GM23338 (cell line): ENCODE data around the gene HEPACAM. TPM values are rescaled to one million over a fixed set of nuclear protein-coding genes. Genes with fewer than 3 reads are reported as not detected.

Experiments
- ATAC-seq: fragments of 200-7000 bp; cut with Tn5 transposase; 3 replicates; pipeline ENCODE4 v1.9.1; 2020
- DNase-seq: peaks from one replicate; pipeline ENCODE4 v3.0.0-alpha.2; 2015; ENCODE audit warnings: low spot score
- H2AFZ ChIP-seq: fragments of 200-600 bp; sonication (generic); 2 replicates; pipeline ENCODE4 v1.8.0; 2016; ENCODE audit warnings: antibody characterized with exemption, mild to moderate bottlenecking, moderate library complexity
- H3F3A ChIP-seq: fragments of 200-600 bp; sonication (generic); replicated peaks from 2 replicates; pipeline ENCODE4 v1.8.0; 2017; ENCODE audit warnings: antibody characterized with exemption, mixed run types, low read depth
- H3K27ac ChIP-seq: fragments of 200-600 bp; sonication (generic); 2 replicates; pipeline ENCODE4 v1.6.1; 2016; ENCODE audit warnings: low read depth
- H3K27me3 ChIP-seq: fragments of 200-600 bp; sonication (generic); 2 replicates; pipeline ENCODE4 v1.8.0; 2016; ENCODE audit warnings: mild to moderate bottlenecking, mixed run types, moderate library complexity; ENCODE audit not compliant: insufficient read depth
- H3K36me3 ChIP-seq: fragments of 200-600 bp; sonication (generic); 2 replicates; pipeline ENCODE4 v1.8.0; 2016; ENCODE audit warnings: mild to moderate bottlenecking; ENCODE audit not compliant: insufficient read depth
- H3K4me1 ChIP-seq: fragments of 200-600 bp; sonication (generic); 2 replicates; pipeline ENCODE4 v1.8.0; 2016; ENCODE audit warnings: mild to moderate bottlenecking, moderate library complexity; ENCODE audit not compliant: insufficient read depth
- H3K4me2 ChIP-seq: fragments of 200-600 bp; sonication (generic); 2 replicates; pipeline ENCODE4 v1.7.1; 2017; ENCODE audit warnings: mixed run types
- H3K4me3 ChIP-seq: fragments of 200-600 bp; sonication (generic); 2 replicates; pipeline ENCODE4 v1.6.1; 2016; ENCODE audit warnings: mixed run types
- H3K79me2 ChIP-seq: fragments of 200-600 bp; sonication (generic); replicated peaks from 2 replicates; pipeline ENCODE4 v1.8.0; 2017; ENCODE audit warnings: mild to moderate bottlenecking; ENCODE audit not compliant: insufficient read depth
- H3K9me2 ChIP-seq: fragments of 200-600 bp; sonication (generic); 2 replicates; pipeline ENCODE4 v1.8.0; 2017; ENCODE audit not compliant: insufficient read depth
- H4K20me1 ChIP-seq: fragments of 200-600 bp; sonication (generic); replicated peaks from 2 replicates; pipeline ENCODE4 v1.8.0; 2017; ENCODE audit warnings: mild to moderate bottlenecking; ENCODE audit not compliant: insufficient read depth
- H3K27ac Mint-ChIP-seq: 2 replicates; pipeline ENCODE4 v1.8.0; 2020; ENCODE audit warnings: inconsistent platforms, mild to moderate bottlenecking, moderate library complexity, mixed read lengths
- H3K27me3 Mint-ChIP-seq: 3 replicates; pipeline ENCODE4 v1.8.0; 2022; ENCODE audit warnings: low read depth, mild to moderate bottlenecking, moderate library complexity, mixed read lengths, inconsistent platforms; ENCODE audit not compliant: insufficient read depth, poor library complexity
- H3K36me3 Mint-ChIP-seq: 3 replicates; pipeline ENCODE4 v1.8.0; 2021; ENCODE audit warnings: low read depth, mild to moderate bottlenecking, inconsistent platforms, moderate library complexity, mixed read lengths
- H3K4me1 Mint-ChIP-seq: 3 replicates; pipeline ENCODE4 v1.8.0; 2020; ENCODE audit warnings: mild to moderate bottlenecking, inconsistent platforms, mixed read lengths
- H3K4me3 Mint-ChIP-seq: 3 replicates; pipeline ENCODE4 v1.8.0; 2021; ENCODE audit warnings: moderate library complexity, mild to moderate bottlenecking, inconsistent platforms, mixed read lengths
- H3K9me3 Mint-ChIP-seq: 3 replicates; pipeline ENCODE4 v1.8.0; 2020; ENCODE audit warnings: moderate library complexity, mild to moderate bottlenecking, inconsistent platforms, mixed read lengths
- CREB1 ChIP-seq: fragments of 250-450 bp; sonication (Bioruptor Pico); IDR thresholded peaks from 2 replicates; pipeline ENCODE4 v1.5.0; 2020; ENCODE audit warnings: low read depth, mild to moderate bottlenecking, moderate library complexity
- EZH2 ChIP-seq: fragments of 200-600 bp; sonication (generic); IDR thresholded peaks from one replicate; pipeline ENCODE4 v1.8.0; 2017; ENCODE audit warnings: antibody characterized with exemption, mild to moderate bottlenecking, low read depth; ENCODE audit not compliant: unreplicated experiment
- EZH2phosphoT487 ChIP-seq: fragments of 200-600 bp; sonication (generic); IDR thresholded peaks from one replicate; pipeline ENCODE4 v1.8.1; 2018; ENCODE audit warnings: antibody characterized with exemption; ENCODE audit not compliant: unreplicated experiment
- JUNB ChIP-seq: IDR thresholded peaks from one replicate; pipeline ENCODE4 v1.6.1; 2016; ENCODE audit warnings: antibody characterized with exemption; ENCODE audit not compliant: unreplicated experiment
- POLR2AphosphoS5 ChIP-seq: IDR thresholded peaks from 2 replicates; pipeline ENCODE4 v1.6.1; 2016; ENCODE audit warnings: antibody characterized with exemption, low read depth
- STAT1 ChIP-seq: IDR thresholded peaks from one replicate; pipeline ENCODE4 v1.6.1; 2016; ENCODE audit warnings: antibody characterized with exemption; ENCODE audit not compliant: unreplicated experiment
- ZNF114 ChIP-seq: fragments of 250-450 bp; sonication (Bioruptor Pico); IDR thresholded peaks from 2 replicates; pipeline ENCODE4 v1.5.0; 2020; ENCODE audit warnings: mild to moderate bottlenecking, moderate library complexity
- ZNF331 ChIP-seq: fragments of 250-450 bp; sonication (Bioruptor Pico); IDR thresholded peaks from 2 replicates; pipeline ENCODE4 v1.5.0; 2020; ENCODE audit warnings: low read depth, mild to moderate bottlenecking, moderate library complexity
- polyA plus RNA-seq: library from polyadenylated mRNA; unstranded; fragments of >200 nt; fragmentation: Nextera tagmentation; extraction: Ambion mirVana; gene quantifications from 2 replicates; pipeline ENCODE4 v1.2.1, GENCODE V29; 2016
- total RNA-seq: library from RNA; depleted of rRNA; stranded (reverse); fragments of >200 nt; shearing (Covaris generic); gene quantifications from 2 replicates; pipeline ENCODE4 v1.2.3, GENCODE V29; 2014
- TF ChIP-seq, protein P1 (sequence below), 2 experiments: fragments of 200-600 bp in 1 of 2; sonication (generic) in 1 of 2; conservative IDR thresholded peaks; 2 replicates each; pipeline versions ENCODE4 v1.5.1 to v1.6.1; 2016 to 2017; ENCODE audit warnings: antibody characterized with exemption in 2 of 2, low read depth in 2 of 2, mild to moderate bottlenecking in 2 of 2, moderate library complexity in 1 of 2
- TF ChIP-seq, protein P2 (sequence below): IDR thresholded peaks from one replicate; pipeline ENCODE4 v1.6.1; 2018; ENCODE audit warnings: antibody characterized with exemption; ENCODE audit not compliant: unreplicated experiment

The HEPACAM gene
- total and polyA plus RNA-seq, 2 experiments from 2014 or later = 0.17 TPM; not detected in 1

DNA sequence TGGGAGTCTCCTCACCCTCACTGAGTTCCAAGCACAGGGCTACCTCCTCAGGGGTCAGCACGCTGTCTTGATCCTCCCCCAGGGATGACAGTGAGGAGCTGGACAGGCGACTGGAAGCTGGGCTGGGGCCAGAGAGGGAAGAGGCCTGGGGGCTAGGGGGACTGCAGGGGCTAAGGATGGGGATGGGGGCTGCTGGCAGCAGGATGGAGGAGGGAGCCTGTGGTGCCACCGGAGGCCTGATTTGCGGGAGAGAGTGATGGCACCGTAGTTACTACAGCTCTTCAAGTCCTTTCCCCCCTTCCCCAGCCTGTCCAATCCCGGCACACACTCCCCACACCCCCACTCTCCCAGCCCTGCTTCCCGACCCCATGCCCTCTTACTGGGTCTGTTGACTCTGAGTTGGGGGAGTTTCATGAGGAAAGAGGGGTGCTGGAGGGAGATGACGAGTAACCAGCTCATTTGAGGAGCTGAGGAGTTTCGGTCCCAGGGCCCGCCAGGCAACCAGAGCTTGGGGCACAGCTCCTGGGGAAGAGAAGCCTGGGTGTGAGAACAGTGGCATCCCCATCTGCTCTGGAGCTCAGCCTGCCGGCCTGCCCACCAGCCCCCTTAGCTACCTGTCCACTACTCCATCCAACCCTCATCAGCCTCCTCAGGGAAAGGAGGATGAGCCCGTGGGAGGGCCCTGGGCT lies 48.7 kb downstream of the HEPACAM start:
- no peak for DNase-seq
- H3K9me3 Mint-ChIP-seq = no peaks in the 10 kb centered on the region; the same call in 2 of the 3 replicates
- peaks cover 2% of the 10 kb centered on the region for H3K4me1 Mint-ChIP-seq

More for the DNA sequence above, 48.7 kb downstream of the HEPACAM start:
- H4K20me1 ChIP-seq = no peaks in the 10 kb centered on the region
- Mint-ChIP-seq H3K27ac (no peak overlapping the region), H3K4me3 (no peak overlapping the region), H3K27me3 (peaks cover 6% of the 10 kb centered on the region), H3K36me3 (no peaks in the 10 kb centered on the region; the same call in 2 of the 3 replicates)
- H3K4me1 ChIP-seq = no peaks in the 10 kb centered on the region
- H3K27me3 ChIP-seq = 0 out of 2 replicates have a peak, but pooled peaks cover 10% of the 10 kb centered on the region
- no peak overlapping the region for H3K4me3 ChIP-seq
- H3K36me3 ChIP-seq = no peaks in the 10 kb centered on the region
- no peak for ATAC-seq
- no peak overlapping the region for H2AFZ ChIP-seq
- TF ChIP-seq, protein P1, sequence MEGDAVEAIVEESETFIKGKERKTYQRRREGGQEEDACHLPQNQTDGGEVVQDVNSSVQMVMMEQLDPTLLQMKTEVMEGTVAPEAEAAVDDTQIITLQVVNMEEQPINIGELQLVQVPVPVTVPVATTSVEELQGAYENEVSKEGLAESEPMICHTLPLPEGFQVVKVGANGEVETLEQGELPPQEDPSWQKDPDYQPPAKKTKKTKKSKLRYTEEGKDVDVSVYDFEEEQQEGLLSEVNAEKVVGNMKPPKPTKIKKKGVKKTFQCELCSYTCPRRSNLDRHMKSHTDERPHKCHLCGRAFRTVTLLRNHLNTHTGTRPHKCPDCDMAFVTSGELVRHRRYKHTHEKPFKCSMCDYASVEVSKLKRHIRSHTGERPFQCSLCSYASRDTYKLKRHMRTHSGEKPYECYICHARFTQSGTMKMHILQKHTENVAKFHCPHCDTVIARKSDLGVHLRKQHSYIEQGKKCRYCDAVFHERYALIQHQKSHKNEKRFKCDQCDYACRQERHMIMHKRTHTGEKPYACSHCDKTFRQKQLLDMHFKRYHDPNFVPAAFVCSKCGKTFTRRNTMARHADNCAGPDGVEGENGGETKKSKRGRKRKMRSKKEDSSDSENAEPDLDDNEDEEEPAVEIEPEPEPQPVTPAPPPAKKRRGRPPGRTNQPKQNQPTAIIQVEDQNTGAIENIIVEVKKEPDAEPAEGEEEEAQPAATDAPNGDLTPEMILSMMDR (conservative IDR thresholded peaks at IDR 0.05; ENCODE audit: low read depth in 2 of 2) = no peak
- TF ChIP-seq POLR2AphosphoS5 (no peak), ZNF331 (no peak), JUNB (no peak), CREB1 (no peak), EZH2phosphoT487 (no peak), ZNF114 (CRISPR knock-in tag) (no peak), STAT1 (no peak), EZH2 (no peak)
- TF ChIP-seq, protein P2, sequence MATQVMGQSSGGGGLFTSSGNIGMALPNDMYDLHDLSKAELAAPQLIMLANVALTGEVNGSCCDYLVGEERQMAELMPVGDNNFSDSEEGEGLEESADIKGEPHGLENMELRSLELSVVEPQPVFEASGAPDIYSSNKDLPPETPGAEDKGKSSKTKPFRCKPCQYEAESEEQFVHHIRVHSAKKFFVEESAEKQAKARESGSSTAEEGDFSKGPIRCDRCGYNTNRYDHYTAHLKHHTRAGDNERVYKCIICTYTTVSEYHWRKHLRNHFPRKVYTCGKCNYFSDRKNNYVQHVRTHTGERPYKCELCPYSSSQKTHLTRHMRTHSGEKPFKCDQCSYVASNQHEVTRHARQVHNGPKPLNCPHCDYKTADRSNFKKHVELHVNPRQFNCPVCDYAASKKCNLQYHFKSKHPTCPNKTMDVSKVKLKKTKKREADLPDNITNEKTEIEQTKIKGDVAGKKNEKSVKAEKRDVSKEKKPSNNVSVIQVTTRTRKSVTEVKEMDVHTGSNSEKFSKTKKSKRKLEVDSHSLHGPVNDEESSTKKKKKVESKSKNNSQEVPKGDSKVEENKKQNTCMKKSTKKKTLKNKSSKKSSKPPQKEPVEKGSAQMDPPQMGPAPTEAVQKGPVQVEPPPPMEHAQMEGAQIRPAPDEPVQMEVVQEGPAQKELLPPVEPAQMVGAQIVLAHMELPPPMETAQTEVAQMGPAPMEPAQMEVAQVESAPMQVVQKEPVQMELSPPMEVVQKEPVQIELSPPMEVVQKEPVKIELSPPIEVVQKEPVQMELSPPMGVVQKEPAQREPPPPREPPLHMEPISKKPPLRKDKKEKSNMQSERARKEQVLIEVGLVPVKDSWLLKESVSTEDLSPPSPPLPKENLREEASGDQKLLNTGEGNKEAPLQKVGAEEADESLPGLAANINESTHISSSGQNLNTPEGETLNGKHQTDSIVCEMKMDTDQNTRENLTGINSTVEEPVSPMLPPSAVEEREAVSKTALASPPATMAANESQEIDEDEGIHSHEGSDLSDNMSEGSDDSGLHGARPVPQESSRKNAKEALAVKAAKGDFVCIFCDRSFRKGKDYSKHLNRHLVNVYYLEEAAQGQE = no peak
- no peaks in the 10 kb centered on the region for H3F3A ChIP-seq
- H3K4me2 ChIP-seq = no peak overlapping the region
- H3K79me2 ChIP-seq = no peaks in the 10 kb centered on the region
- no peak overlapping the region for H3K27ac ChIP-seq
- peaks cover 5% of the 10 kb centered on the region; the same call in 1 of the 2 replicates for H3K9me2 ChIP-seq
